ENCODE results near the gene BRAT1. TPM values are rescaled to one million over a fixed set of nuclear protein-coding genes. Genes with fewer than 3 reads are reported as not detected.

The BRAT1 gene
- total and polyA plus RNA-seq, 2 experiments from 2014 or later: 19.2 to 45.0 TPM

DNA sequence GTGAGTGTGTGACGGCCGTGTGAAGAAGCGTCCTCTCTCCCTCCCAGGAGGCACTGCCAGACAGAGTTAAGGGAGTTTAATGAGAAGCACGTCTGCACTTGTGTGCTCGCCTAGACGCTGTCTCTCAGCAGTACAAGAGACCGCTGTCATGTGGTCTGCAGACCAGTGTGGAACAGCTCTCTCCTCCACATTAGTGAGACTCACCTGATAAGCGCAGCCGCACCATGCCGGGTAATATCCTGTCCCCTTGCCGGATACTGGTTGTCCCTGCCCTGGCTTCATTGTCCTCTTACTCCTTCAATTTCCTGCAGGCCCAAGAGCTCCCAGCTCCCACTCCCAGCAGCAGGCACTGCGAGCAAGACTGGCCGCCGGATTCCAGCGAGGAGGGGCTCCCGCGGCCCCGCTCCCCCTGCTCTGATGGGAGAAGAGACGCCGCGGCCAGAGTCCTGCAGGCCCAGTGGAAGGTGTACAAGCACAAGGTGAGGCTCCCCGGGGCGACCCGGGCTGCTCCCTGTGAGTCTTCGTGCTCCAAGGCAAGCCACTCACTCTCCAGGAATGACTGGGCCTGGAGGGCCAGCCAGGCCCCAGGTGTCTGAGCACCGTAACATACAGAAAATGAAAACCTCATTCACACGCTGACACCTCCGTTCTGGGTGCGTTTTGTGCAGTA, 43.0 kb upstream of the BRAT1 start:
- H2AFZ ChIP-seq: no peak overlapping the region
- DNase-seq (ENCODE audit: low spot score): no peak
- H3K4me3 ChIP-seq: no peak overlapping the region
- H3K4me2 ChIP-seq: no peak overlapping the region
- H4K20me1 ChIP-seq (ENCODE audit: insufficient read depth, poor library complexity, severe bottlenecking): no peaks in the 10 kb centered on the region
- no peak overlapping the region for H3K27ac ChIP-seq
- TF ChIP-seq EZH2 (IDR thresholded peaks at IDR 0.05; ENCODE audit: borderline replicate concordance) (no peak), EZH2phosphoT487 (IDR thresholded peaks at IDR 0.05; ENCODE audit: low read depth, severe bottlenecking, unreplicated experiment) (no peak)
- TF ChIP-seq, protein P1, sequence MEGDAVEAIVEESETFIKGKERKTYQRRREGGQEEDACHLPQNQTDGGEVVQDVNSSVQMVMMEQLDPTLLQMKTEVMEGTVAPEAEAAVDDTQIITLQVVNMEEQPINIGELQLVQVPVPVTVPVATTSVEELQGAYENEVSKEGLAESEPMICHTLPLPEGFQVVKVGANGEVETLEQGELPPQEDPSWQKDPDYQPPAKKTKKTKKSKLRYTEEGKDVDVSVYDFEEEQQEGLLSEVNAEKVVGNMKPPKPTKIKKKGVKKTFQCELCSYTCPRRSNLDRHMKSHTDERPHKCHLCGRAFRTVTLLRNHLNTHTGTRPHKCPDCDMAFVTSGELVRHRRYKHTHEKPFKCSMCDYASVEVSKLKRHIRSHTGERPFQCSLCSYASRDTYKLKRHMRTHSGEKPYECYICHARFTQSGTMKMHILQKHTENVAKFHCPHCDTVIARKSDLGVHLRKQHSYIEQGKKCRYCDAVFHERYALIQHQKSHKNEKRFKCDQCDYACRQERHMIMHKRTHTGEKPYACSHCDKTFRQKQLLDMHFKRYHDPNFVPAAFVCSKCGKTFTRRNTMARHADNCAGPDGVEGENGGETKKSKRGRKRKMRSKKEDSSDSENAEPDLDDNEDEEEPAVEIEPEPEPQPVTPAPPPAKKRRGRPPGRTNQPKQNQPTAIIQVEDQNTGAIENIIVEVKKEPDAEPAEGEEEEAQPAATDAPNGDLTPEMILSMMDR (IDR thresholded peaks at IDR 0.05; ENCODE audit: poor library complexity): no peak
- H3K4me1 ChIP-seq (ENCODE audit: insufficient read depth): no peaks in the 10 kb centered on the region
- H3K9me3 ChIP-seq (ENCODE audit: low read depth): no peaks in the 10 kb centered on the region
- H3K27me3 ChIP-seq: no peaks in the 10 kb centered on the region
- no peaks in the 10 kb centered on the region for H3K79me2 ChIP-seq
- no peaks in the 10 kb centered on the region for H3K36me3 ChIP-seq (replicated peaks; ENCODE audit: insufficient read depth, low read depth)
- 92% methylated on average over 29 of the region's 29 CpGs for WGBS (ENCODE audit: low lambda C conversion rate, missing lambda C conversion rate)
- H3K9me2 ChIP-seq (replicated peaks; ENCODE audit: insufficient read depth): no peaks in the 10 kb centered on the region

DNA sequence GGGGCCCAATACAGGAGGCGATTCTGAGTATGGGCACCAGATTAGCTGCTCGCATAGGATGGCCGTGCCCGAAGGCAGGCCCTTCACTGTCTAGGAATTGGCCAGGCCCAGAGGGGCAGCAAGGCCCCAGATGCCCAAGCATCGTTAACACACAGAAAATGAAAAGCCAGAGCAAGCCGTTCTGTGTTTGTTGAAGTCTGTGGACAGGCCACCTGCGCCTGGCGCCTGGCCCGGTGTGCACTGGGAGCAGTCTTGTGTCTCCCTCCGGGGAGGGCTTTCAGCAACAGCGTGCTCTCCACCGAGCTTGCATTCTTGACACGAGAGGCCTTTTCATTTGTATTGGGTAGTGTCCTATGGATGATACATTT, 41.9 kb upstream of the BRAT1 start:
- Histone ChIP-seq H4K20me1 (ENCODE audit: insufficient read depth, poor library complexity, severe bottlenecking) (no peaks in the 10 kb centered on the region), H3K79me2 (no peaks in the 10 kb centered on the region), H3K9me2 (replicated peaks; ENCODE audit: insufficient read depth) (no peaks in the 10 kb centered on the region), H3K27ac (no peak overlapping the region), H3K36me3 (replicated peaks; ENCODE audit: insufficient read depth, low read depth) (no peaks in the 10 kb centered on the region), H3K4me1 (ENCODE audit: insufficient read depth) (no peaks in the 10 kb centered on the region), H3K27me3 (no peaks in the 10 kb centered on the region), H3K9me3 (ENCODE audit: low read depth) (no peaks in the 10 kb centered on the region), H3K4me3 (no peak overlapping the region), H2AFZ (no peak overlapping the region), H3K4me2 (no peak overlapping the region)
- 94% methylated on average over 13 of the region's 13 CpGs for WGBS (ENCODE audit: low lambda C conversion rate, missing lambda C conversion rate)
- no peak for DNase-seq (ENCODE audit: low spot score)
- TF ChIP-seq EZH2 (IDR thresholded peaks at IDR 0.05; ENCODE audit: borderline replicate concordance): no peak
- TF ChIP-seq, protein P1 (IDR thresholded peaks at IDR 0.05; ENCODE audit: poor library complexity): no peak
- TF ChIP-seq EZH2phosphoT487 (IDR thresholded peaks at IDR 0.05; ENCODE audit: low read depth, severe bottlenecking, unreplicated experiment): no peak

DNA sequence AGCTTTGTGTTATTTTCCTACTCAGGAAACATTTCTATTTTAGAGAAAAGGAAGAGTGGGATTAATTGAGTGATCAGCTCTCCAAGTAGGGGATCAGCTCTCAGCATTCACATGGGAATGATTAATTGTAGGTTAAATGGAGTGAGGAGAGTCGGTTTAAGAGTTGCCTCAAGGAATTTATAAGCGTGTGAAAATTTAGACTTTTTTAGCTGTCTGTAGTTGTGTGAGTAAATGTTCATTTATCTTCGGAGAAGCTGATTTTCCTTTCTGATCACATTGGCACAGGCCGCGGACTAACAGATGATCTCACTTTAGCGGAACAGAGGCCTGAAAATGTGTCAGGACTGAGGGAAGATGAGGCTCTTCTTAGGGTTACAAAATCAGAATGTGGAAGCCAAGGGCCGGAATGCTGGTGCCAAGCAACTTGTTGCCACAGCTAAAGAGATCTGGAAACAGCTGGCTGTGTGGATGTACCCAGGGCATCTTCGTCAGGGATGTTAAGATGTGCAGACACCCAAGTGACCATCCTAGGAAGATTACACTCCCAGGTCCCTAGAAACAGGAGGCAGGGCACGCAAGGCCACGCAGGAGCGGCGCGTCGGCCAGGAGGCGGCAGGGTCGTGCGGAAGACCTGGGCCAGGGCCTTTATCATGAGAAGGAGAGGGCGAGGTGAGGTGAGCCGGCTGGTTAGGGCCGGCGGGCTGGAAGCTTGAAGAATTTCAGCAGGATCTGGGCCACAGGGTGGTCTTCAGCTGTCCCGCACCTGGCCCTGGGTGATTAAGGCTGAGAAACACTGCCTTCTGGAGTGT, 41.3 kb upstream of the BRAT1 start:
- no peaks in the 10 kb centered on the region for H3K9me3 ChIP-seq (ENCODE audit: low read depth)
- no peaks in the 10 kb centered on the region for H3K9me2 ChIP-seq (replicated peaks; ENCODE audit: insufficient read depth)
- H2AFZ ChIP-seq: no peak overlapping the region
- TF ChIP-seq EZH2phosphoT487 (IDR thresholded peaks at IDR 0.05; ENCODE audit: low read depth, severe bottlenecking, unreplicated experiment): no peak
- no peak for TF ChIP-seq EZH2 (IDR thresholded peaks at IDR 0.05; ENCODE audit: borderline replicate concordance)
- TF ChIP-seq, protein P1 (IDR thresholded peaks at IDR 0.05; ENCODE audit: poor library complexity): no peak
- no peak overlapping the region for H3K4me2 ChIP-seq
- no peaks in the 10 kb centered on the region for H3K27me3 ChIP-seq
- no peaks in the 10 kb centered on the region for H4K20me1 ChIP-seq (ENCODE audit: insufficient read depth, poor library complexity, severe bottlenecking)
- no peaks in the 10 kb centered on the region for H3K4me1 ChIP-seq (ENCODE audit: insufficient read depth)
- no peak overlapping the region for H3K4me3 ChIP-seq
- no peak overlapping the region for H3K27ac ChIP-seq
- WGBS (ENCODE audit: low lambda C conversion rate, missing lambda C conversion rate): 95% methylated on average over 22 of the region's 22 CpGs
- no peaks in the 10 kb centered on the region for H3K79me2 ChIP-seq
- DNase-seq (ENCODE audit: low spot score): no peak
- H3K36me3 ChIP-seq (replicated peaks; ENCODE audit: insufficient read depth, low read depth): no peaks in the 10 kb centered on the region

All from hepatocyte (in vitro differentiated cells).